ENCODE measurements around the gene CES2.

CES2 gene

GRCh38 chr16:66908116-66908515 lies 27.2 kb upstream of the CES2 start:
- peaks cover 0 to 1% of the 10 kb centered on the region in 2 donors for H3K9me3 ChIP-seq (replicated peaks in 1 of 2; ENCODE audit: control insufficient read depth in 2 of 2, insufficient read depth in 1 of 2, low read depth in 1 of 2, low read length in 2 of 2)
- no peak overlapping the region for H2BK120ac ChIP-seq (ENCODE audit: low read depth, low read length)
- no peak overlapping the region for H4K91ac ChIP-seq (ENCODE audit: low read depth, low read length, poor library complexity)
- H3K4me3 ChIP-seq (ENCODE audit: low read length in 2 of 2): no peak overlapping the region
- H3K9ac ChIP-seq (ENCODE audit: low read depth, low read length, poor library complexity): no peak overlapping the region
- H3K27ac ChIP-seq (replicated peaks; ENCODE audit: low read length): no peak overlapping the region
- DNase-seq (ENCODE audit: low spot score): no peak
- no peaks in the 10 kb centered on the region for H3K79me1 ChIP-seq (ENCODE audit: low read depth, low read length)
- no peak overlapping the region for H3K23ac ChIP-seq (ENCODE audit: low read depth, low read length, poor library complexity)
- peaks cover 0 to 56% (median 0%) of the 10 kb centered on the region in 3 experiments for H3K27me3 ChIP-seq (ENCODE audit: control insufficient read depth in 3 of 3, insufficient read depth in 3 of 3, low read depth in 1 of 3, low read length in 3 of 3)
- H2BK15ac ChIP-seq (ENCODE audit: low read length): no peak overlapping the region
- peaks cover 0 to 2% of the 10 kb centered on the region in 2 donors for H3K4me1 ChIP-seq (ENCODE audit: control insufficient read depth in 2 of 2, insufficient read depth in 1 of 2, low read depth in 1 of 2, low read length in 2 of 2)
- H3K18ac ChIP-seq (ENCODE audit: low read length): no peak overlapping the region
- no CpG with 5 or more reads among the region's 3 CpGs for WGBS, 2 donors (ENCODE audit: extremely low coverage in 2 of 2, insufficient read length in 2 of 2, insufficient replicate concordance in 1 of 2)
- no peak overlapping the region for H3K14ac ChIP-seq (ENCODE audit: low read length)
- no peak overlapping the region for H2BK12ac ChIP-seq (ENCODE audit: low read length)
- no peak overlapping the region for H2AFZ ChIP-seq (ENCODE audit: low read length)
- H2AK5ac ChIP-seq (ENCODE audit: low read depth, low read length): no peak overlapping the region
- H3K36me3 ChIP-seq (replicated peaks in 1 of 2; ENCODE audit: control insufficient read depth in 2 of 2, insufficient read depth in 2 of 2, low read length in 2 of 2): no peaks in the 10 kb centered on the region
- H3K4ac ChIP-seq (ENCODE audit: low read length): no peak overlapping the region
- H2BK5ac ChIP-seq (ENCODE audit: low read length): no peak overlapping the region
- H3K4me2 ChIP-seq (ENCODE audit: insufficient read depth, low read length, poor library complexity, severe bottlenecking): no peak overlapping the region
- no peak overlapping the region for H4K8ac ChIP-seq (ENCODE audit: low read depth, low read length)

- no peak for DNase-seq (ENCODE audit: low spot score)
- no peak overlapping the region for H3K4ac ChIP-seq (ENCODE audit: low read length)
- no peak overlapping the region for H2BK5ac ChIP-seq (ENCODE audit: low read length)
- H3K4me3 ChIP-seq (ENCODE audit: low read length in 2 of 2): no peak overlapping the region
- no peak overlapping the region for H2BK120ac ChIP-seq (ENCODE audit: low read depth, low read length)
- H4K91ac ChIP-seq (ENCODE audit: low read depth, low read length, poor library complexity): no peak overlapping the region
- no CpG with 5 or more reads among the region's 14 CpGs for WGBS, 2 donors (ENCODE audit: extremely low coverage in 2 of 2, insufficient read length in 2 of 2, insufficient replicate concordance in 1 of 2)
- no peak overlapping the region for H3K4me2 ChIP-seq (ENCODE audit: insufficient read depth, low read length, poor library complexity, severe bottlenecking)
- no peak overlapping the region for H2BK12ac ChIP-seq (ENCODE audit: low read length)
- no peaks in the 10 kb centered on the region for H3K36me3 ChIP-seq (replicated peaks in 1 of 2; ENCODE audit: control insufficient read depth in 2 of 2, insufficient read depth in 2 of 2, low read length in 2 of 2)
- no peak overlapping the region for H3K9ac ChIP-seq (ENCODE audit: low read depth, low read length, poor library complexity)
- H3K23ac ChIP-seq (ENCODE audit: low read depth, low read length, poor library complexity): no peak overlapping the region
- no peak overlapping the region for H4K8ac ChIP-seq (ENCODE audit: low read depth, low read length)
- H3K27ac ChIP-seq (replicated peaks; ENCODE audit: low read length): no peak overlapping the region
- peaks cover 0 to 8% of the 10 kb centered on the region in 2 donors for H3K4me1 ChIP-seq (ENCODE audit: control insufficient read depth in 2 of 2, insufficient read depth in 1 of 2, low read depth in 1 of 2, low read length in 2 of 2)
- no peak overlapping the region for H2AFZ ChIP-seq (ENCODE audit: low read length)
- no peak overlapping the region for H2AK5ac ChIP-seq (ENCODE audit: low read depth, low read length)
- H3K9me3 ChIP-seq (replicated peaks in 1 of 2; ENCODE audit: control insufficient read depth in 2 of 2, insufficient read depth in 1 of 2, low read depth in 1 of 2, low read length in 2 of 2): peaks cover 0 to 1% of the 10 kb centered on the region in 2 donors
- H2BK15ac ChIP-seq (ENCODE audit: low read length): no peak overlapping the region
- no peaks in the 10 kb centered on the region for H3K79me1 ChIP-seq (ENCODE audit: low read depth, low read length)
- no peak overlapping the region for H3K14ac ChIP-seq (ENCODE audit: low read length)
- H3K27me3 ChIP-seq (ENCODE audit: control insufficient read depth in 3 of 3, insufficient read depth in 3 of 3, low read depth in 1 of 3, low read length in 3 of 3): peaks cover 0 to 48% (median 0%) of the 10 kb centered on the region in 3 experiments
- H3K18ac ChIP-seq (ENCODE audit: low read length): no peak overlapping the region
Measured at GRCh38 chr16:66908762-66909559, 26.4 kb upstream of the CES2 start.

- H3K14ac ChIP-seq (ENCODE audit: low read length): no peak overlapping the region
- peak overlapping the region; percentile 30 for H3K18ac ChIP-seq (ENCODE audit: low read length)
- peaks cover 0 to 45% (median 0%) of the 10 kb centered on the region in 3 experiments for H3K27me3 ChIP-seq (ENCODE audit: control insufficient read depth in 3 of 3, insufficient read depth in 3 of 3, low read depth in 1 of 3, low read length in 3 of 3)
- H2BK12ac ChIP-seq (ENCODE audit: low read length): no peak overlapping the region
- H3K4me1 ChIP-seq (ENCODE audit: control insufficient read depth in 2 of 2, insufficient read depth in 1 of 2, low read depth in 1 of 2, low read length in 2 of 2): peaks cover 0 to 10% of the 10 kb centered on the region in 2 donors
- no peaks in the 10 kb centered on the region for H3K36me3 ChIP-seq (replicated peaks in 1 of 2; ENCODE audit: control insufficient read depth in 2 of 2, insufficient read depth in 2 of 2, low read length in 2 of 2)
- no peak overlapping the region for H3K4ac ChIP-seq (ENCODE audit: low read length)
- peak overlapping the region in 1 of 2 donors; percentile 28 for H3K4me3 ChIP-seq (ENCODE audit: low read length in 2 of 2)
- H2AK5ac ChIP-seq (ENCODE audit: low read depth, low read length): peak overlapping the region; percentile 21
- H2BK120ac ChIP-seq (ENCODE audit: low read depth, low read length): no peak overlapping the region
- H2AFZ ChIP-seq (ENCODE audit: low read length): no peak overlapping the region
- DNase-seq (ENCODE audit: low spot score): no peak
- H4K8ac ChIP-seq (ENCODE audit: low read depth, low read length): no peak overlapping the region
- H3K9ac ChIP-seq (ENCODE audit: low read depth, low read length, poor library complexity): peak overlapping the region; percentile 17
- no peaks in the 10 kb centered on the region for H3K79me1 ChIP-seq (ENCODE audit: low read depth, low read length)
- no peak overlapping the region for H4K91ac ChIP-seq (ENCODE audit: low read depth, low read length, poor library complexity)
- no peak overlapping the region for H3K4me2 ChIP-seq (ENCODE audit: insufficient read depth, low read length, poor library complexity, severe bottlenecking)
- no peak overlapping the region for H2BK15ac ChIP-seq (ENCODE audit: low read length)
- H2BK5ac ChIP-seq (ENCODE audit: low read length): no peak overlapping the region
- no peak overlapping the region for H3K27ac ChIP-seq (replicated peaks; ENCODE audit: low read length)
- H3K9me3 ChIP-seq (replicated peaks in 1 of 2; ENCODE audit: control insufficient read depth in 2 of 2, insufficient read depth in 1 of 2, low read depth in 1 of 2, low read length in 2 of 2): peaks cover 0 to 1% of the 10 kb centered on the region in 2 donors
- peak overlapping the region; percentile 9 for H3K23ac ChIP-seq (ENCODE audit: low read depth, low read length, poor library complexity)
- WGBS, 2 donors (ENCODE audit: extremely low coverage in 2 of 2, insufficient read length in 2 of 2, insufficient replicate concordance in 1 of 2): no CpG with 5 or more reads among the region's 14 CpGs
Measured at GRCh38 chr16:66910175-66910940, 25.0 kb upstream of the CES2 start.

GRCh38 chr16:66911112-66911511 lies 24.2 kb upstream of the CES2 start:
- WGBS, 2 donors (ENCODE audit: extremely low coverage in 2 of 2, insufficient read length in 2 of 2, insufficient replicate concordance in 1 of 2): no CpG with 5 or more reads among the region's 5 CpGs
- H3K4me2 ChIP-seq (ENCODE audit: insufficient read depth, low read length, poor library complexity, severe bottlenecking): no peak overlapping the region
- no peak overlapping the region for H4K91ac ChIP-seq (ENCODE audit: low read depth, low read length, poor library complexity)
- no peak overlapping the region for H2AK5ac ChIP-seq (ENCODE audit: low read depth, low read length)
- no peak for DNase-seq (ENCODE audit: low spot score)
- no peak overlapping the region for H3K9ac ChIP-seq (ENCODE audit: low read depth, low read length, poor library complexity)
- no peak overlapping the region for H2BK12ac ChIP-seq (ENCODE audit: low read length)
- H3K27ac ChIP-seq (replicated peaks; ENCODE audit: low read length): no peak overlapping the region
- no peak overlapping the region for H2BK120ac ChIP-seq (ENCODE audit: low read depth, low read length)
- H3K9me3 ChIP-seq (replicated peaks in 1 of 2; ENCODE audit: control insufficient read depth in 2 of 2, insufficient read depth in 1 of 2, low read depth in 1 of 2, low read length in 2 of 2): peaks cover 0 to 1% of the 10 kb centered on the region in 2 donors
- no peak overlapping the region for H3K23ac ChIP-seq (ENCODE audit: low read depth, low read length, poor library complexity)
- H3K4me1 ChIP-seq (ENCODE audit: control insufficient read depth in 2 of 2, insufficient read depth in 1 of 2, low read depth in 1 of 2, low read length in 2 of 2): peaks cover 0 to 10% of the 10 kb centered on the region in 2 donors
- H3K14ac ChIP-seq (ENCODE audit: low read length): no peak overlapping the region
- H3K27me3 ChIP-seq (ENCODE audit: control insufficient read depth in 3 of 3, insufficient read depth in 3 of 3, low read depth in 1 of 3, low read length in 3 of 3): peaks cover 0 to 43% (median 0%) of the 10 kb centered on the region in 3 experiments
- H2BK5ac ChIP-seq (ENCODE audit: low read length): no peak overlapping the region
- no peak overlapping the region for H2AFZ ChIP-seq (ENCODE audit: low read length)
- no peak overlapping the region for H2BK15ac ChIP-seq (ENCODE audit: low read length)
- no peaks in the 10 kb centered on the region for H3K36me3 ChIP-seq (replicated peaks in 1 of 2; ENCODE audit: control insufficient read depth in 2 of 2, insufficient read depth in 2 of 2, low read length in 2 of 2)
- H3K4me3 ChIP-seq (ENCODE audit: low read length in 2 of 2): no peak overlapping the region
- no peak overlapping the region for H3K18ac ChIP-seq (ENCODE audit: low read length)
- H4K8ac ChIP-seq (ENCODE audit: low read depth, low read length): no peak overlapping the region
- H3K79me1 ChIP-seq (ENCODE audit: low read depth, low read length): no peaks in the 10 kb centered on the region
- H3K4ac ChIP-seq (ENCODE audit: low read length): no peak overlapping the region
